ENCODE measurements around the gene PTOV1.

PTOV1 gene

GRCh38 chr19:49861107-49861506 is 10.1 kb downstream of the PTOV1 start:
- no peak for DNase-seq

DNA sequence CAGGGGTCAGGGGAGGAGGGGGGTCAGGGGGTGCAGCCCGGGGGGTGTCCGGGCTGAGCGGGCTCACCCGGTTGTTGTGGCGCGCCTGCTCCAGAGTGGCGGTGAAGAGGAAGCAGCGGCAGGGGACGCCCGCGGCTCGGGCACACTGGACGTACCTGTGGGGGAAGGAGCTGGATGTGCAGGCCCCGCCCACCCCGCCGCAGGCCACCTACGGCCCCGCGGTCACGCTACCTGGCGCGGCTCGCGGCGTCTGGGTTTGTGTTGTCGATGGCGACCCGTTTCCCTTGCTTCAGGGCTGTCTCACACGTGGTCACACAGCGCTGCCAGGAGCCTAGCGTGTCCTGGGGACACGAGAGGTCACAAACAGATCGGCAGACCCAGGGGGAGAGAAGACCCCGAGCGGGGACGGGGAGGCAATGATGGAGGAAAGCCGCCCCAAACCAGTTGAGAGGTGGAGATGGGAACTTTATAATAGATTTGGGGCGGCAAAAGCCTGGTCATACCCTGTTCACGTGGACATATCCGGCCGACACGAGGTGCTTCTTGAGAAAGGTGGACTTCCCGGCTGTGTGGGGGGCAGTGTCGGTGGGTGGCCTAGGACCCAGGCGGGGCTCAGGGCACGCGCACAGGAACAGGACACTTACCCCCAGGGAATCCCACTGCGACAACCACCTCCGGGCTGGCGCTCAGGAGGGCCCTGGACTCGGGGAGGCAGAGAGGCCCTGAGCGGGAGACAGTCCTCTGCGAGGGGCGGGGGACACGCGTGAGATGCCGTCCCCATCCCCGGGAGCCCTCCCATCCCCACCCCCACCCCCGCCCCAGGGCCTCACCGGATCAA is 10.8 kb downstream of the PTOV1 start:
- no peak for DNase-seq

DNA sequence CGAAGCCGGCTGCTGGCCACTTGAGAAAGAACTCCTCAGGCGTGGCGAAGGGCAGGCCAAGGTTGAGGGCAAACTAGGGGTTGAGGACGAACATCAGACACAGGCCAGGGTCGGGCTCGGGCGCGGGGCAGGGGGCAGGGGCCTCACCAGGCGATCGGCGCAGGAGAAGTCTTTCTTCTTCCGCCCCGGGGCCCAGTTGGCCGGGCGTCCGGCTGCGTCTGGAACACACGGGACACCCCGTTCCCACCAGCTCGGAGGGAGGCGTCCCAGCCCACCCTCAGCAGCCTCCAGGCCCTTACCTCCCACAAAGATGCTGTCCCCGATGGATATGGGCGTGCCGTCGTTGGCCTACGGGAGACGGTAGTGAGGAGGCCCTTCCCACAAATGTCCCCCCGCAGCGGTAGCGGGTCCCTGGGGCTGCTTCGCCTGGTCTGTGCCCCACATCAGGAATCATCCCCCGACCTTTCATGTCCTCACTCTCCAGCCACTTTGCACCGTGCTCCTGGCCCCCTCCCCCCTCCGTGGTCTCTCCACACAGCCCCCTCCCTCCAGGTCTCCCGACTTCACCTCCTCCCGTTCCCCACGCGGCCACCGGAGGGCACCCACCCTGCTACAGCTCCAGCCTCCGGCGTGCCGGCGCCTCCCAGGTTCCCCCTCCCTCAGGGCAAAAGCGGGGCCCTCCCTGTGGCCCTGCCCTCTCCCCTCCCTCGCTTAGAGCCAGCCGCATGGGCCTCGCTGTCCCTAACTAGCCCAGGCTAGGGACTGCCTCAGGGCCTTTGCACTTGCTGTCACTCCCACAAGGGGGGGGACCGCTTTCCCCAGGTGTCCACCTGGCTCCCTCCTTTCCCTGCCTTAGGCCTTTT is 11.7 kb downstream of the PTOV1 start:
- DNase-seq = peak in 1 of 2 donors; percentile 45

- DNase-seq = no peak
Measured at GRCh38 chr19:49863254-49863934, 12.4 kb downstream of the PTOV1 start.

GRCh38 chr19:49863935-49864320 is 13.0 kb downstream of the PTOV1 start:
- no peak for DNase-seq

DNA sequence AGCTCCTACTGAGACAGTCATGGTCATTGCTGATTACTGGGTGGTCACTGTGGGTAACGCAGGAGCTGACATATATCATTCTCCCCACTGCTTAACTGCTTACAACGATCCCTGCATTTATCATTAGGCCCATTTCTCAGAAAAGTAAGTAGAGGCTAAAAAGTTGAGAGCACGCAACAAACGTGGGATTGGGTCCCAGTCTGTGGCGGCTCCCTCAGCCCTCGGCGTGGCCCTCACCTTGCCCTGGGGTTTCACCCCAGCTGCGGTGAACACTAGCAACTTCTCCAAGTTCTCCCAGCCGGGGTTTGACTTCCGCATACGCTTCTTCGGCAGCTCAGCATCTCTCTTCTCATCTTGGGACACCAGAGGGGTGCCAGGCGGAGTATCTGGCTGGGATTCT is 13.9 kb downstream of the PTOV1 start:
- DNase-seq = no peak

DNA sequence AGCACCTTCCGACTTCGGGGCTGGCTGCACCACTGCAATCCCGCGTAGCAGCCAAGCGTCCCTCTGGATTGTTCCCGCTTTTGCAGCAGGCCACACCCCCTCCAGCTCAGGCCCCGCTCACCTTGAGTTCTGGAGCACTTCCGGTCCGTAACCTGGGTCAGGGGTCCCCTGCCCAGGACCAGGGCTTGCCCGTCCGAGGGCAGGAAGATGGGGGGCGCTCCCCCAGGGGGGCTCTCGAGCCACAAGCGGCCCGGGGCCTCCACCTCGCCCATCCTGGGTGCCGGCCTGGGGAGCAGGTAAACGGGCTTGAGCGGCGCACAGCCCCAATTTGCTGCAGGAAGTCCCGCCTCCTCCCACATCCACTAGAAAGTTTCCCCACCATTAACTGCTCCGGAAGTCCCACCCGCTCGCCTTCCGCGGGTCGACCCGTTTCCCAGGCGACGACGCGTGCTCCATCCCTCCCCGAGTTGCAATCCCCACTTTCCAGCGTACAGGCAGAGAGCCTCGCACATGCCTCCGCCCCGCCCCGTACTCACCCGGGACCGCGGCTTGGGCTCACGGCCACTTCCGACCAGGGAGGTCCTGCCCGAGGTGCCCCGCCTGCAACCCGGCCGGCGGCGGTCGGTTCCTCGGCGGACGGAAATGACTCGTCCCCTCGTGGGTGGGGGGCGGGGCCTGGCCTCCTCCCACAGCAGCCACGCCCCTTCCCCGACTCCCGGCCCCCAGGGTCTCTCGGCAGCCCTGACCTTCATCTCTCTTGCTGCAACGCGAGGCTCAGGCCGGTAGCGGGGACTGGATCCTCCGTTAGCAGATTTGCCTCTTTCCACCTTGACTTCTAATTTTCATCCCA is 16.2 kb downstream of the PTOV1 start, which contains the start of gene PNKP:
Gene PNKP, minus strand, starts transcription at position 644 of the 850 bp plus-strand sequence. Its CDS starts 372 bp downstream, at position 272.
- peak; percentile 87 to 97 for DNase-seq

- DNase-seq = no peak
Measured at GRCh38 chr19:49869009-49869483, 18.1 kb downstream of the PTOV1 start.

DNA sequence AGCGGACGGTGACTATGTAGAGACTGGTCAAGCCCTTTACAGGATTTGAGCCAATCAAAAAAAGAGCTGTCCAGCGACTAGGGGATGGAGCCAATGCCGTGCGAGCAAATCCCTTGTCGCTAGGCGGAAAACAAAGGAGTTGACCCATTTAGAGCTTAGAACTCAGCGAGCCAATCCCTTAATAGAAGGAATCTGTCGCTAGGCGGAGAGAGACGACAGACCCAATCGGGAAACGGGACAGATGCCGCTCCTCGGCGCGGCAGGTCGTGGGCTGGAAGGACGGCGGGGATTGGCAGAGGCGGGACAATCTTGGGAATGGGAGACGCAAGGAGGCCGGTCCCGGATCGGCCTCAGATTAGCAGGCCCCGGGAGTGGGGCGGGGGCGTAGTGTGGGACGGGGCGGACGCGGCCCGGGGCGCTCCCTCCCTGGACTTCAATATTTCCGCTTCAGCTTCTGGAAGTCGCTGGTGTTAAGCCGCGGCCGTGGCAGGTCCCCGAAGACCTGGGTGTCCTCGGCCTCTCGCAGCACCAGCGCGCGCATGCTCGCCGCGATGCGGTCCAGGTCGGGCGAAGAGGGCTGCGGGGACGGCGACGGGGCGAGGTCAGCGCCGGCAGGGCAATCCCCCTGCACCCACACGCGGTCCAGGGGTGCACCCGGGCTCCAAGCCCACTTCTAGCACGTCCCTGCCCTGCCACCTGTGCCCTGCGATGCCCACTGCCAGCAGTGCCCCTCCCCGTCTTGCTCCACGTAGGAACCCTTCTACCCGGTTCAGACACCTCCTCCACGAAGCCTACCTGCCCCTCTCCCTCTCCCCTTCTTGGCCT is 18.7 kb downstream of the PTOV1 start:
- DNase-seq = peak; percentile 89

- no peak for DNase-seq
Measured at GRCh38 chr19:49870309-49870901, 19.4 kb downstream of the PTOV1 start.

DNA sequence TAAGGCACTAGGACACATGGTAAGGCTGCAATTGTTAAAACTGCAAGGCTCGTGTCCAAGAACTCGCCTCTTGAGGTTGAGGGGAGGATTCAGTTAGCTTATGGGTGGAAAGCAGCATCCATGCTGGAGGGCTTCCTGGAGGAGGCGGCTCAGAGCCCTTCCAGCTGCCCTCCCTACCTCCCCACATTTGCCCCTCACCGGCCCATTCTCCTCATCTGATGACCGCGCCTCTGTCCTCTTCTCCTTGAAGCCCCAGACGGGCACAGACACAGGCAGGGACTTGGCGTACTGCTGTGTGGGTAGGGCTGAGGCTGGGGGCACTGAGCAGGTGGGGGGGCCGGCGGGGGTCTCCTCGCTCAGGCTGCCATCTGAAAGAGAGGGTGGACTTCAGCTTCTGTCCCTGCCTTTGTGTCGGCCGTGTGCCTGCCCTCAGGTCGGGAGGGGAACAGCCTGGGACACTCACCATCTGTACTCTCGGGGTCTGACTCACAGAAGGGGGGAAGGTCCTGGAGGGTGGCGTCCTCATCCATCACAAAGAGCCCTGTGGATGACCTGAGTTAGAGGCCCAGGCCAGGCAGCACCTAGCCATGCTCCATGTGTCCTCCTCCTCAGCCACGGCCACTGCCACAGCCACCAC is 20.5 kb downstream of the PTOV1 start:
- DNase-seq = no peak

- no peak for DNase-seq
Measured at GRCh38 chr19:49872245-49873128, 21.5 kb downstream of the PTOV1 start.

DNA sequence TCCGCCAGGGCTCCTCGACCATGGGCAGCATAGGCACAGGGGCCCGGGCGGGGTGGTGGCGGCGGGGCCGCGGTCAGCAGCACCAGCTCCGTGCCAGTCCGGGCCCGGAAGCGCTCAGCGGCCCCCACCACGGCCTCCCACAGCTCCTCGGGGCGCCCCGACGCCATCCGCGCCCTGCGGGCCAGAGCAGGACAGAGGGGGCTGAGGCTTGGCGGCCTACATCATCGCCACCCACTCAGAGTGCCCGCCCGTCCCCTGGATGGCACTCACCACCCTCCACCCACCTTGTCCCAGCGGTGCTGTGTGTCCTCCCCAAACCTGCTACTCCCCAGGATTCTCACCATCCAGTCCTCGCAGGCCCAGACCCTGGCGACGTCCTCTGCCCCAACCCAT is 22.2 kb downstream of the PTOV1 start:
- DNase-seq = no peak

GRCh38 chr19:49873834-49874233 is 22.9 kb downstream of the PTOV1 start:
- no peak for DNase-seq

DNA sequence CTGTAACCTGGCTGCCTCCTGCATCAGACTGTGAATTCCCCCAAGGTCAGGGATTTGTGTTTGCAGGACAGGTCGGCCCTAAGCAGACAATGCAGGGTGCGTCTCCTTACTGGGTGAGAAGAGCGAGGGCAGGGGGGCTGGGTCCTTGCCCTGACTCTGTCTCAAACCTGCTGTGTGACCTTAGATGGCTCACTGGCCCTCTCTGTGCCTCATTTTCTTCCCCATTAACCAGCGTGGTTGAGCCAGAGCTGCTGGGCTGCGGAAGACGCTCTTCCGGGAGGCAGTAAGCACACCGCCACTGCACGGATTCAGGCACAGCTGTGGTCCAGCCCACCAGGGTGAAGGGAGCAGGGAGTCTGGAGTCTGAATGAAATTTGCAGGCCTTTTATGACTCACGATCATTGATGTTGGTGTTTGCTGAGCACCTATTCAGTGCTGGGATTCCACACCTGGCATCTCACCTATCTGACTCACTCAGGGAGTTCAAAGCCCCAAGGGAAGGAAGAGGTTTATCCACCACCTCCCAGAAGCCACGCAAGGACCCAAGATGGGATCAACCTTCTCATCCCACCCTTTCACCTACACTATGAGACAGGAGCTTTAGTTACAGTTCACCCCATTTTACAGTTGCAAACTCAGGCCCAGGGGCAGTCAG is 23.7 kb downstream of the PTOV1 start:
- DNase-seq = no peak

- DNase-seq = no peak
Measured at GRCh38 chr19:49875177-49875576, 24.2 kb downstream of the PTOV1 start.

DNA sequence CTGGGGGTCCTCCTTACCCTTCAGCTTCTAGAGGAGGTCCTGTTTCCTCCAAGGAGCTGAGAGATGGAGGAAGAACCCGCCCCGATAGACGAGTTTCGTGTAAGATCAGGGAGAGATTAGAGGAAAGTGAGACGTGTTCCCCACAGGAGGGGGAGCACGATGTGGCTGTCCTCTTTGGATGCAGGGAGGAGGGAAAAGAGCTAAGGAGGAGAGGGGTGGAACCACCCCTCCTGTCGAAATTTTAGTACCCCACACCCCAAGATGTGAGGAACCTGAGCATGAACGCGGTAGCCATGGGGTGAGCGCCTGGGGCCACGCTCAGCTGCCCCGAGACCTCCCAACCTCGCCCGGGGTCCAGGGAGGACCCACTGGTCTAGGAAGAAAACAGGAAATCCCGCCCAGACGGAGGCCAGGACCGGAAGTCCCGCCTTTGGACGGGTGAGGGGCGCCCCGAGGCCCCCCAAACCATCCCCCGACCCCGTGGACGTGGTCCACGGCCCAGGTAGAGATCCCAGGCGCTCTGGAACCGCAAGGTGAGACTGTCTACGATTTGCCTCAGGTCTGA is 25.0 kb downstream of the PTOV1 start:
- peak; percentile 68 to 70 for DNase-seq

DNA sequence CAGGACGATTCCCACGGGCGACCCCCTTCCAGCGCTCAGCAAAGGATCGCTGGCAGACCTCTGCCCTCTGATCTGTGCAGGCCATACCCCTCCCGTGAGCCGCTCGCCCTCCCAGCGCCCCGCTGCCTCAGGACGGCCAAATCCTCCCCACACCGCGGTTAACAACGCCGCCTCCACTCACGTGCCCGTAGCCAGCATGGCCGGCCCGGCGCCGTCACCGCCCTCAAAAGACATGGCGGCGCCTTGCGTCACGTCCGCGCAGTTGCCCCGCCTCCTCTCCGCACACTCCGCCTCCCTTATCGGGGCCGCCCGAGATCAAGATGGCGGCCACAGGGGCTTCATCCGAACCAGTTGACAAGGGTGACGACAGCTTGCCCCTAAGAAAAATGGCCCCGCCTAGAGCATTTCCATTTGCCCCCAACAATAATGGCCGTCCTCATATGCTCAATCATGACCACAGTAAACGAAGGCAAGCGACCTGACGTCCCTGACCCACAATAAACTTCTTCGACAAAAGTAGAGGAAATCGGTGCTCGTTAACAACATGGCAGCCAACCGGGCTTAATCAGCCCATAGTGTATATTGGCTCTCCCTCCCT is 25.6 kb downstream of the PTOV1 start:
- DNase-seq = peak; percentile 95 to 97

Measured in stimulated activated CD4-positive, alpha-beta T cell treated with anti-CD3 and anti-CD28 coated beads, Interleukin-2, amount 100 ng/mL, for 24 hours (primary cell).